ENCODE results near the gene SLX9.

- TF ChIP-seq CTCF (IDR thresholded peaks at IDR 0.05; ENCODE audit: insufficient read depth, low read depth, low read length) (no peak), EZH2 (IDR thresholded peaks at IDR 0.05; ENCODE audit: insufficient read depth, low read length) (no peak)
Observed at GRCh38 chr21:44998621-44999427, 59.0 kb downstream of the SLX9 start.

All from astrocyte (in vitro differentiated cells and primary cell).